Measurements from ENCODE around the gene PHLDA3. TPM values are rescaled to one million over a fixed set of nuclear protein-coding genes. Genes with fewer than 3 reads are reported as not detected.

The PHLDA3 gene
- total and polyA plus RNA-seq, 2 donors (not counting 3 experiments of a cell fraction or from before 2014, with no cell fraction given): 21.4 to 29.5 TPM

DNA sequence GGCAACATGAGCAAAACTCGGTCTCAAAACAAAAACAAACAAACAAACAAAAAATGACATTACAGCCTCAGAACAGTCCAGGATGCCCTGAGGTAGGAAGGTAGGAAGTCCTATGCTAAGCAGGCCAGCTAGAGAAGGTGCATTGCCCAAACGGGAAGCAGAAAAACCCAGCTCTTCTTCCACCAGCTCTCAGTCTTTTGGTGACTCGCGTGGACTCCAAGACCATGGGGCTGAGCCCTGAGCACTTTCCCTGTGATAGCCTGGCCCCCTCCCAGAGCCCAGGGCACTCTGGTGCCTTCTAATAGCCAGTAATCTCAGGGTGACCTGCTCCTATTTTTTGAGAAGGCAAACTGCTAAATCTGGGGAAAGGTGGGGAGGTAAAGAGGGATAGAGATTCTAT is 16.1 kb downstream of the PHLDA3 start:
- no peak overlapping the region for H3K9ac ChIP-seq (replicated peaks; ENCODE audit: extremely low read depth, insufficient read depth, low read length)
- no peaks in the 10 kb centered on the region for H4K20me1 ChIP-seq (replicated peaks; ENCODE audit: control insufficient read depth, extremely low read depth, insufficient read depth, low read length)
- H3K27me3 ChIP-seq (ENCODE audit: control insufficient read depth in 2 of 2, insufficient read depth in 2 of 2, low read length in 2 of 2): no peaks in the 10 kb centered on the region
- ChIA-PET CTCF (interaction anchor here (1.2 to 9.3 kb wide), 4 partner anchors 9 to 60 kb away, joined by 3 to 148 read pairs (median 22); no protein-coding TSS in a partner anchor), POLR2A (no interaction called here)
- H3K79me2 ChIP-seq (ENCODE audit: control insufficient read depth, insufficient read depth, low read length): no peaks in the 10 kb centered on the region
- FAIRE-seq (no peak), DNase-seq (ENCODE audit: low read depth, low spot score) (no peak)
- intact Hi-C loops (cut with micrococcal nuclease) (no loop called here), dilution Hi-C loops (cut with MboI; ENCODE audit: extremely low pct_ligation_motif_present, low sequenced_read_pairs) (no loop called here)
- H2AFZ ChIP-seq (ENCODE audit: low read depth, low read length): no peak overlapping the region
- BruUV-seq (replicated peaks): no TSS peak
- TF ChIP-seq FOS (IDR thresholded peaks at IDR 0.05; ENCODE audit: borderline replicate concordance, insufficient read depth, low read length) (no peak), EZH2 (IDR thresholded peaks at IDR 0.05; ENCODE audit: borderline replicate concordance, low read depth, low read length, severe bottlenecking) (no peak), MYC (IDR thresholded peaks at IDR 0.05; ENCODE audit: low read depth, low read length) (no peak), GATA2 (IDR thresholded peaks at IDR 0.05; ENCODE audit: insufficient read depth, insufficient read length, low read depth, low read length) (no peak), POLR2A (IDR thresholded peaks at IDR 0.05; ENCODE audit: low read depth, low read length) (no peak), JUN (IDR thresholded peaks at IDR 0.05; ENCODE audit: borderline replicate concordance, insufficient read depth, insufficient read length, low read depth) (no peak), POLR2AphosphoS5 (IDR thresholded peaks at IDR 0.05; ENCODE audit: insufficient read depth, low read depth, low read length) (no peak)
- TF ChIP-seq, protein P1, sequence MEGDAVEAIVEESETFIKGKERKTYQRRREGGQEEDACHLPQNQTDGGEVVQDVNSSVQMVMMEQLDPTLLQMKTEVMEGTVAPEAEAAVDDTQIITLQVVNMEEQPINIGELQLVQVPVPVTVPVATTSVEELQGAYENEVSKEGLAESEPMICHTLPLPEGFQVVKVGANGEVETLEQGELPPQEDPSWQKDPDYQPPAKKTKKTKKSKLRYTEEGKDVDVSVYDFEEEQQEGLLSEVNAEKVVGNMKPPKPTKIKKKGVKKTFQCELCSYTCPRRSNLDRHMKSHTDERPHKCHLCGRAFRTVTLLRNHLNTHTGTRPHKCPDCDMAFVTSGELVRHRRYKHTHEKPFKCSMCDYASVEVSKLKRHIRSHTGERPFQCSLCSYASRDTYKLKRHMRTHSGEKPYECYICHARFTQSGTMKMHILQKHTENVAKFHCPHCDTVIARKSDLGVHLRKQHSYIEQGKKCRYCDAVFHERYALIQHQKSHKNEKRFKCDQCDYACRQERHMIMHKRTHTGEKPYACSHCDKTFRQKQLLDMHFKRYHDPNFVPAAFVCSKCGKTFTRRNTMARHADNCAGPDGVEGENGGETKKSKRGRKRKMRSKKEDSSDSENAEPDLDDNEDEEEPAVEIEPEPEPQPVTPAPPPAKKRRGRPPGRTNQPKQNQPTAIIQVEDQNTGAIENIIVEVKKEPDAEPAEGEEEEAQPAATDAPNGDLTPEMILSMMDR (IDR thresholded peaks at IDR 0.05; ENCODE audit: extremely low read depth in 1 of 2, insufficient read depth in 1 of 2, low read depth in 1 of 2, low read length in 2 of 2): no peak
- TF ChIP-seq, protein P2, sequence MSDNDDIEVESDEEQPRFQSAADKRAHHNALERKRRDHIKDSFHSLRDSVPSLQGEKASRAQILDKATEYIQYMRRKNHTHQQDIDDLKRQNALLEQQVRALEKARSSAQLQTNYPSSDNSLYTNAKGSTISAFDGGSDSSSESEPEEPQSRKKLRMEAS (IDR thresholded peaks at IDR 0.05; ENCODE audit: insufficient read depth, insufficient read length): no peak
- no peak overlapping the region for H3K4me2 ChIP-seq (ENCODE audit: insufficient read depth, low read length)
- no peaks in the 10 kb centered on the region for H3K9me3 ChIP-seq (replicated peaks; ENCODE audit: control insufficient read depth, insufficient read depth, low read length)
- H3K36me3 ChIP-seq (ENCODE audit: control insufficient read depth in 2 of 2, extremely low read depth in 1 of 2, insufficient read depth in 2 of 2, low read length in 2 of 2): no peaks in the 10 kb centered on the region
- no peaks in the 10 kb centered on the region for H3K9me1 ChIP-seq (replicated peaks; ENCODE audit: control insufficient read depth, extremely low read depth, insufficient read depth, low read length)
- no peak overlapping the region for H3K27ac ChIP-seq (ENCODE audit: insufficient read depth, low read depth, low read length)
- no peak overlapping the region for H3K4me3 ChIP-seq (replicated peaks in 1 of 3; ENCODE audit: insufficient read depth in 1 of 3, low read depth in 1 of 3, low read length in 3 of 3)
- H3K4me1 ChIP-seq (ENCODE audit: control insufficient read depth, extremely low read depth, insufficient read depth, low read length): no peaks in the 10 kb centered on the region
